Esophagus (tissue), 2 donors: Measurements from ENCODE around the gene ERBB2. TPM values are rescaled to one million over a fixed set of nuclear protein-coding genes. Genes with fewer than 3 reads are reported as not detected.

ENCODE experiments used
- H3K27ac ChIP-seq, 2 donors: one replicate each; pipeline ENCODE4 v1.5.1; 2013; ENCODE audit warnings: low read depth in 2 of 2, mild to moderate bottlenecking in 2 of 2, inconsistent platforms in 1 of 2, low read length in 1 of 2, moderate library complexity in 1 of 2
- H3K27me3 ChIP-seq, 2 donors: one replicate each; pipeline ENCODE4 v1.6.1; 2013; ENCODE audit warnings: low read length in 2 of 2, control low read depth in 1 of 2, mild to moderate bottlenecking in 1 of 2; ENCODE audit not compliant: insufficient read depth in 2 of 2, control insufficient read depth in 1 of 2
- H3K36me3 ChIP-seq, 2 donors: one replicate each; pipeline ENCODE4 v1.6.1; 2013; ENCODE audit warnings: low read length in 1 of 2; ENCODE audit not compliant: control insufficient read depth in 2 of 2, insufficient read depth in 2 of 2
- H3K4me1 ChIP-seq, 2 donors: one replicate each; pipeline ENCODE4 v1.6.1; 2013; ENCODE audit warnings: low read length in 1 of 2; ENCODE audit not compliant: control insufficient read depth in 2 of 2, insufficient read depth in 2 of 2
- H3K4me3 ChIP-seq, 2 donors: one replicate each; pipeline ENCODE4 v1.5.1; 2013; ENCODE audit warnings: low read length in 2 of 2, mild to moderate bottlenecking in 2 of 2, low read depth in 1 of 2, moderate library complexity in 1 of 2
- H3K9me3 ChIP-seq, 2 donors: one replicate each; pipeline ENCODE4 v1.6.1; 2013; ENCODE audit warnings: mild to moderate bottlenecking in 2 of 2, low read depth in 1 of 2, low read length in 1 of 2, moderate library complexity in 1 of 2; ENCODE audit not compliant: control insufficient read depth in 2 of 2, insufficient read depth in 1 of 2
- WGBS, 2 donors: extraction: QIAGEN DNeasy Blood & Tissue Kit; methylation state at CpG; one replicate each; pipeline ENCODE4 v1.1.7; 2013; 5-methylcytosine and 5-hydroxymethylcytosine counted together
- polyA plus RNA-seq, 2 donors: library from polyadenylated mRNA; stranded (reverse); fragments of 200-250 nt; gene quantifications; one replicate each; pipeline ENCODE4 v1.2.3, GENCODE V29; 2013
- donor health status: healthy with polysubstance abuse.
- donor health status: Bipolar disorder and iron deficiency.

ERBB2 gene
- polyA plus RNA-seq, 2 donors = 68.4 to 98.1 TPM

DNA sequence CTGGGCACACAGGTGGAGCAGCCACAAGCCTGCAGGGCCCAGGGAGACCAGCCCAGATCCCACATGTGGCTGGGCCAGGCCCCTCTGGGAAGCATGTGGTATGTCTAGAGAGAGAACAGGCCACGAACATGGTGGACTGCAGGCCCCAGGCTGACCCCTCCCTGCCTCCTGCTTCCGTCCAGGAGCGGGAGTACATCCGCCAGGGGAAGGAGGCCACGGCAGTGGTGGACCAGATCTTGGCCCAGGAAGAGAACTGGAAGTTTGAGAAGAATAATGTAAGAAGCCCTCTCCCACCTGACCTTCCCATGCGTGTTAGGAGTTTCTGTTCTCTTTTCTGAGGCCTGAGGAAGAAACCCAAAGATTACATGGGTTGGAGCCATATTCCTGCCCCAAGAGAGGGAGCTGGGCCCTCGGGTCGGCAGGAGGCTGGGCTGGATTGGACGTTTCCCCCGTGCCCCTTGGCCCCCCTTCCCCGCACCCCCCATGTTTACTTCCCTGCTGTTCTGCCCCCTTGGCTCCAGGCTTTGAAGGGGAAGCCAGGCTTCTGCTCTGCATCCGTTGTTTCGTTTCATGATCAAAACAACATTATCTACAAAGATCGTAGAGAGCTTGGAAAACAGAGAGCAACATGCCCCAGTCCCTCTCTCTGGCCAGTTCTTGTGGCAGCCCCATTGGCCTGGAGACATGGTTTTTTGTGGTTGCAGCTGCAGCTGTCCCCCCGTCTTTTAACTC lies 40.4 kb upstream of the ERBB2 start:
- H3K4me1 ChIP-seq = peaks cover 7 to 26% of the 10 kb centered on the region in 2 donors
- H3K27me3 ChIP-seq = no peaks in the 10 kb centered on the region
- H3K9me3 ChIP-seq = no peaks in the 10 kb centered on the region
- peaks cover 3 to 44% of the 10 kb centered on the region in 2 donors for H3K36me3 ChIP-seq
- peak overlapping the region; percentile 28 to 41 for H3K27ac ChIP-seq
- 56 to 65% methylated on average over 15 of the region's 15 CpGs for WGBS, 2 donors
- no peak overlapping the region for H3K4me3 ChIP-seq

DNA sequence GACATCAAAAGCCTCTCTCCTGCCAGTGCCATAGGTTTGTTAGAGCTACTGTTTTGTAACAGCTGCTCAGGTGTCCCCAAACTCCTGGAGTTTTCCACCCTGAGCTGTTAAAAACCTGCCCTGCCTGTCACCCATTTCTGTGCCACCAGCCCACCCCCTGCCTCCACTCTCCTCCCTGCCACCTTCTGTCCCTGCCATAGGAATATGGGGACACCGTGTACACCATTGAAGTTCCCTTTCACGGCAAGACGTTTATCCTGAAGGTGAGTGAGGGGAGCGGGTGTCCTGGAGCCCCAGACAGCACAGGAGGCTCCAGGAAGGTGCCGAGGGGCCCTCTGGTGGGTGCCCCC lies 39.9 kb upstream of the ERBB2 start:
- peaks cover 3 to 44% of the 10 kb centered on the region in 2 donors for H3K36me3 ChIP-seq
- H3K27me3 ChIP-seq = no peaks in the 10 kb centered on the region
- peak overlapping the region in 1 of 2 donors; percentile 28 for H3K27ac ChIP-seq
- H3K9me3 ChIP-seq = no peaks in the 10 kb centered on the region
- H3K4me1 ChIP-seq = peaks cover 7 to 29% of the 10 kb centered on the region in 2 donors
- 75 to 90% methylated on average over 5 of the region's 5 CpGs for WGBS, 2 donors
- no peak overlapping the region for H3K4me3 ChIP-seq

DNA sequence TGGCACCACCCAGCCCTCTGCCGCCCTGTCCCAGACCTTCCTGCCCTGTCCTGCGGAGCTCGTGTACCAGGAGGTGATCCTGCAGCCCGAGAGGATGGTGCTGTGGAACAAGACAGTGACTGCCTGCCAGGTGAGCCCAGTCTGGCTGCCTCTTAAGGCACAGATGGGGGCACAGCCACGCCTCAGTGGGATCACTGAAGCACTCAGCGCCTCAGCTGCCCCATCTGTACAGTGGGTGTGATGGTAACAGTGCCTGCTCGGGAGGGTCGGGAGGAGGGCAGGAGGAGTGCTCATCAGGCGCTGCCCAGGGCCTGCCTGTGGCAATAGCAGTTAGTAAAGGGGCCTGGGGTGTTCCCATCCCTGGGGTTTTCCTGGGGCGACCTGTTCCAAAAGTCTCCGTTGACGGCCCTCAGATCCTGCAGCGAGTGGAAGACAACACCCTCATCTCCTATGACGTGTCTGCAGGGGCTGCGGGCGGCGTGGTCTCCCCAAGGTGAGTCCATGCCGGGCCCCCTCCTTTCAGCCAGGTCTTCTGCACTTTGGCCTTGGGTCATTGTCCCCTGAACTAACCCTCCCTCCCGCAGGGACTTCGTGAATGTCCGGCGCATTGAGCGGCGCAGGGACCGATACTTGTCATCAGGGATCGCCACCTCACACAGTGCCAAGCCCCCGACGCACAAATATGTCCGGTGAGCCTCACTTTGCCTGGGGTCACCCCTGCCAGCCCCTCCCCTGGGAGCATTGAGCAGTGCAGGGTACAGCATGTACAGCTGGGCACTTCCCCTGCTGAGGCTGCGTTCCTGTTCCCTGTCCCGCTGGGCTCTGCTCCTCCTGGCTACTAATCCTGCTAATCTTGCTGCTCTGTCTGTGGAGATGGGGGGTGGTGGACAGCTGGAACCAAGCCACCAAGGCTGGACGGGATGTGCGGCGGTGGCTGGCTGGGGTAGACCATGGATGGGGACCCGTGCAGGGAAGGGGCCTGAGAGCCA lies 39.2 kb upstream of the ERBB2 start:
- peaks cover 7 to 29% of the 10 kb centered on the region in 2 donors for H3K4me1 ChIP-seq
- 83 to 88% methylated on average over 35 of the region's 35 CpGs for WGBS, 2 donors
- H3K27ac ChIP-seq = peak overlapping the region; percentile 21 to 42
- H3K36me3 ChIP-seq = peaks cover 3 to 44% of the 10 kb centered on the region in 2 donors
- no peaks in the 10 kb centered on the region for H3K27me3 ChIP-seq
- H3K4me3 ChIP-seq = no peak overlapping the region
- no peaks in the 10 kb centered on the region for H3K9me3 ChIP-seq

DNA sequence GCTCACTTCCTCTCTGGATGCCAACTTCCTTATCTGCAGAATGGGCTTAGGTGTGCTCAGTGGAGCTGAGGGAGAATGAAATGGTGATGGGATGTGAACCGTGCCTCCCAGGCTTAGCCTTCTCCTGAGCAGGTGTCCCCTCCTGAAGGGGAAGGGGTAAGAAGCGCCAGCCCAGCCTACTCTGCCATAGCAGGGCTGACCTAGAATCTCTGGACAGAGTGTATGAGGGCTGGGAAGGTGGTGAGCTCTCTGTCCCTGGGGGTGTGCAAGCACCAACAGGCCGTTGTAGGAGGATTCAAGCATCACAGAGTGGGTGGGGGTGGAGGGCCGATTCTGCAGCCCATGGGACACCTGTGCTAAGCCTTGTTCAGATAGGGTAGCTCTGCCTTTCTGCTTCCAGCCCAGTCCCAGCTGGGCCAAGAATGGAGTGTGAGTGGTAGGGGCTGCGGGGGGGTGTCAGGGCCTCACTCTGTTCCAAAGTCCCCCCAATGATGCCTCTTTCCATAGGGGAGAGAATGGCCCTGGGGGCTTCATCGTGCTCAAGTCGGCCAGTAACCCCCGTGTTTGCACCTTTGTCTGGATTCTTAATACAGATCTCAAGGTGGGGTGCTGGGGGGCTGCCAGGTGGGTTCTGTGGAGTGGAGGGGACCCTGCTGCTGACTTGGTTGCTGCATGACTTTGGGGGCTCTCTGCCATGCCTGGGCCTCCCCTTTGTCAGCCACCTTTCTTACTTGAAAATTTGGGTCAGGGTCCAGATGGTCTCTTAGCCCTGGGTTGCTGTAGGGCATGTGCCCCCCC lies 37.9 kb upstream of the ERBB2 start:
- peaks cover 7 to 31% of the 10 kb centered on the region in 2 donors for H3K4me1 ChIP-seq
- H3K27me3 ChIP-seq = no peaks in the 10 kb centered on the region
- 67 to 82% methylated on average over 8 of the region's 8 CpGs for WGBS, 2 donors
- H3K4me3 ChIP-seq = no peak overlapping the region
- no peaks in the 10 kb centered on the region for H3K9me3 ChIP-seq
- H3K36me3 ChIP-seq = peaks cover 3 to 39% of the 10 kb centered on the region in 2 donors
- H3K27ac ChIP-seq = peak overlapping the region; percentile 16 to 46

DNA sequence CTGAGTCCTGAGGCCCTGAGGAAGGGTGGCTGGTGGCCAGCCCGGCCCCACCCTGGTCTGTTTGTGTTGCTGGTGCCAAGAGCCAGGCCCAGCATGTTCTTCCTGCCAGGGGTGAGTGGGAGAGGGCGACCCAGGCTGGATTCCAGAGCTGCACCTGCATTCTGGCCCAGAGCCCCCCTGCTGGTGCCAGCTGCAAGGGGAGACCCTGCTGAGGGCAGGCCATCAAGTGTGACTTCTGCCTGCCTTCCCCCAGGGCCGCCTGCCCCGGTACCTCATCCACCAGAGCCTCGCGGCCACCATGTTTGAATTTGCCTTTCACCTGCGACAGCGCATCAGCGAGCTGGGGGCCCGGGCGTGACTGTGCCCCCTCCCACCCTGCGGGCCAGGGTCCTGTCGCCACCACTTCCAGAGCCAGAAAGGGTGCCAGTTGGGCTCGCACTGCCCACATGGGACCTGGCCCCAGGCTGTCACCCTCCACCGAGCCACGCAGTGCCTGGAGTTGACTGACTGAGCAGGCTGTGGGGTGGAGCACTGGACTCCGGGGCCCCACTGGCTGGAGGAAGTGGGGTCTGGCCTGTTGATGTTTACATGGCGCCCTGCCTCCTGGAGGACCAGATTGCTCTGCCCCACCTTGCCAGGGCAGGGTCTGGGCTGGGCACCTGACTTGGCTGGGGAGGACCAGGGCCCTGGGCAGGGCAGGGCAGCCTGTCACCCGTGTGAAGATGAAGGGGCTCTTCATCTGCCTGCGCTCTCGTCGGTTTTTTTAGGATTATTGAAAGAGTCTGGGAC lies 37.1 kb upstream of the ERBB2 start:
- Histone ChIP-seq H3K36me3 (peaks cover 3 to 36% of the 10 kb centered on the region in 2 donors), H3K4me1 (peaks cover 7 to 35% of the 10 kb centered on the region in 2 donors), H3K27ac (peak overlapping the region in 1 of 2 donors; percentile 8), H3K27me3 (no peaks in the 10 kb centered on the region), H3K9me3 (no peaks in the 10 kb centered on the region), H3K4me3 (no peak overlapping the region)
- 75% methylated on average over 22 of the region's 22 CpGs for WGBS, 2 donors

DNA sequence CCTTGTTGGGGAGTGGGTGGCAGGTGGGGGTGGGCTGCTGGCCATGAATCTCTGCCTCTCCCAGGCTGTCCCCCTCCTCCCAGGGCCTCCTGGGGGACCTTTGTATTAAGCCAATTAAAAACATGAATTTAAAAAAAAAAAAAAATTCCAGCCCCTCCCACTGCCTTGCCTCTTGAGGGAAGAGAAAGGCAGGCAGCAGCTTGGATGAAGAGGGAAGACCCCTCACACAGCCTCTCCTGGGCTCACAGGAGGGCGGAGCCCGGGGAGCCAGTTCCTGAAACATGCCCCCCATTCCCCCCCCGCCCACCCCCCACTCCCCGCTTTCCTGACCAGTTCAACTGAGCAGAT lies 36.5 kb upstream of the ERBB2 start:
- H3K27me3 ChIP-seq = no peaks in the 10 kb centered on the region
- H3K36me3 ChIP-seq = peaks cover 3 to 32% of the 10 kb centered on the region in 2 donors
- WGBS, 2 donors = 65 to 71% methylated on average over 4 of the region's 4 CpGs
- no peaks in the 10 kb centered on the region for H3K9me3 ChIP-seq
- no peak overlapping the region for H3K27ac ChIP-seq
- no peak overlapping the region for H3K4me3 ChIP-seq
- peaks cover 10 to 37% of the 10 kb centered on the region in 2 donors for H3K4me1 ChIP-seq

DNA sequence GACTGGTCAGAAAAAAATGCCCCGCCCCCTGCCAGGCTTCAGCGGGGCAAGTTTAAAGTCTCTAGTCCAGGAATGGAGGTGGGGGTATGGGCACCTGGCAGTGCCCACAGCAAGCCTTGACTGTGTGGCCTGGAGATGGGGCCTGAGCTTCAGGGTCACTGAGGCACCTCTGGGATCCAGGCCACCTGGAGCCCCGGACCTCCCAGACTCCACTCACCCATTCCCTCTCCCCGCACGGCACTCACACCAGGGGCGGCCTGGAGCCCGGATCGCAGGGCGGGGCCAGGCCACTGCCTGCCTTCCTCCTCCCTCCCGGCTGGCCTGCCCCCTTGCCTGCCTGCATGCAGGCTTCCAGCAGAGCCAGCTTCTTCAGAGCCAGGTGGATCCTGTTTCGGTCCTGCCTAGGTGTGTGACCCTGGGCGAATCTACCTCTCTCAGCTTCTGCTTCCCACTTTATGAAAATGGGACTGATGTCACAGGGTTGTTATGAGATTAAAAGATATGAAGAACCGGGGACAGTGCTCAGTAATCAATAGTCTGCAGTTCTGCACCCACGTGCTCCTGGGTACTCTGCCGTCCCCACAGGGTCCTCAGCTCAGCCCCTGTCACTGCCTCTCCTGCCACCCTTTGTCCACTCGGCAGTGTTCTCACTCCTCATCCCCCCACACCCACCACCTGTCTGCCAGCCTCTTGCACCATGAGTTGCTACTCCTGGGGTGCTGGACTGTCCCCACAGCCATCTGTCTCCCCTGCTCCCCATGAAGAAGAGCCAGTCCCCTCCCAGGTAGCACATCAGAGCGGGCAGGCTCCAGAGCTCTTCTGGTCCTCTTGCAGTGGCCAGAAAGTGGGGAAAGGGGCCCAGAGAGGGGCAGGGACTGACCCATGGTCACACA lies 35.9 kb upstream of the ERBB2 start:
- Histone ChIP-seq H3K9me3 (no peaks in the 10 kb centered on the region), H3K4me3 (no peak overlapping the region), H3K36me3 (peaks cover 3 to 26% of the 10 kb centered on the region in 2 donors), H3K4me1 (peaks cover 11 to 37% of the 10 kb centered on the region in 2 donors), H3K27me3 (no peaks in the 10 kb centered on the region), H3K27ac (peak overlapping the region in 1 of 2 donors; percentile 19)
- 45 to 46% methylated on average over 17 of the region's 17 CpGs for WGBS, 2 donors
